A673 (cell line): ENCODE data around the gene AKAP12. TPM values are rescaled to one million over a fixed set of nuclear protein-coding genes. Genes with fewer than 3 reads are reported as not detected.

Experiments
- BruUV-seq: library from RNA; stranded (reverse); fragments of 400-500 nt; replicated peaks from 2 replicates; lab custom pipeline; 2021; lab: Mats Ljungman, UMichigan
- CTCF ChIA-PET: fragments of 300-600 bp; sonication (Branson Sonifier 250); formaldehyde crosslinking; loops from one replicate; lab custom pipeline; 2022; ENCODE audit warnings: antibody characterized with exemption; lab: Charles Lee
- POLR2A ChIA-PET: fragments of 300-600 bp; sonication (Branson Sonifier 250); formaldehyde crosslinking; loops from one replicate; lab custom pipeline; 2022; ENCODE audit warnings: antibody characterized with exemption; ENCODE audit not compliant: low non-redundant PET; lab: Charles Lee
- DNase-seq: peaks from one replicate; pipeline ENCODE4 v3.0.0-alpha.2; 2015; ENCODE audit warnings: low spot score
- H3K27ac ChIP-seq: fragments of 200-600 bp; sonication (generic); 2 replicates; pipeline ENCODE4 v1.5.1; 2016; ENCODE audit warnings: mixed run types, low read depth, mild to moderate bottlenecking, mixed read lengths, antibody characterized with exemption, low read length; ENCODE audit not compliant: poor library complexity, severe bottlenecking
- H3K27me3 ChIP-seq: fragments of 200-600 bp; sonication (generic); replicated peaks from 2 replicates; pipeline ENCODE4 v1.6.1; 2017; ENCODE audit warnings: mixed run types, low read depth, mild to moderate bottlenecking, mixed read lengths, antibody characterized with exemption, low read length; ENCODE audit not compliant: insufficient read depth, poor library complexity
- H3K36me3 ChIP-seq: fragments of 200-600 bp; sonication (generic); 2 replicates; pipeline ENCODE4 v1.6.1; 2016; ENCODE audit warnings: mixed run types, mild to moderate bottlenecking, mixed read lengths, antibody characterized with exemption, low read length; ENCODE audit not compliant: insufficient read depth, poor library complexity, severe bottlenecking
- H3K4me1 ChIP-seq: fragments of 200-600 bp; sonication (generic); 2 replicates; pipeline ENCODE4 v1.6.1; 2017; ENCODE audit warnings: mixed run types, mild to moderate bottlenecking, mixed read lengths, antibody characterized with exemption, low read length; ENCODE audit not compliant: insufficient read depth, poor library complexity, severe bottlenecking
- H3K4me3 ChIP-seq: fragments of 200-600 bp; sonication (generic); 2 replicates; pipeline ENCODE4 v1.5.1; 2016; ENCODE audit warnings: low read depth, mixed run types, mild to moderate bottlenecking, mixed read lengths, low read length; ENCODE audit not compliant: poor library complexity, severe bottlenecking
- H3K9me3 ChIP-seq: fragments of 200-600 bp; sonication (generic); 2 replicates; pipeline ENCODE4 v1.6.1; 2016; ENCODE audit warnings: mixed run types, low read depth, mild to moderate bottlenecking, mixed read lengths, antibody characterized with exemption, low read length; ENCODE audit not compliant: poor library complexity, severe bottlenecking
- CTCF ChIP-seq: fragments of 300-800, 200-600 bp; sonication (generic); conservative IDR thresholded peaks from 2 replicates; pipeline ENCODE4 v1.5.1; 2017; ENCODE audit warnings: low read depth, mild to moderate bottlenecking, antibody characterized with exemption, low read length, moderate library complexity, mixed read lengths
- EZH2 ChIP-seq: fragments of 200-600 bp; sonication (generic); IDR thresholded peaks from 2 replicates; pipeline ENCODE4 v1.6.1; 2017; ENCODE audit warnings: borderline replicate concordance, low read depth, mild to moderate bottlenecking, mixed read lengths, antibody characterized with exemption, low read length; ENCODE audit not compliant: poor library complexity, severe bottlenecking
- intact Hi-C: fragments of 100-400 bp; cut with micrococcal nuclease; formaldehyde crosslinking; loops from one replicate; pipeline ENCODE4 v1.10.0; 2022; ENCODE audit not compliant: unreplicated experiment
- total RNA-seq: library from RNA; stranded (reverse); gene quantifications from 2 replicates; pipeline ENCODE4 v1.2.3, GENCODE V29; 2021

The AKAP12 gene
- total RNA-seq, 1 experiment from 2014 or later: 37.3 TPM

- Histone ChIP-seq H3K9me3 (no peaks in the 10 kb centered on the region), H3K36me3 (no peaks in the 10 kb centered on the region), H3K4me3 (no peak overlapping the region), H3K27me3 (no peaks in the 10 kb centered on the region), H3K4me1 (peaks cover 28% of the 10 kb centered on the region), H3K27ac (no peak overlapping the region)
- BruUV-seq: no TSS peak
- POLR2A ChIA-PET: no interaction called here
- no peak for DNase-seq
- TF ChIP-seq EZH2 (no peak), CTCF (no peak)
- intact Hi-C loops: no loop called here
- CTCF ChIA-PET: no interaction called here
These were observed 18.2 kb downstream of the AKAP12 start for GRCh38 chr6:151257985-151258445.

- TF ChIP-seq CTCF (no peak), EZH2 (no peak)
- POLR2A ChIA-PET: no interaction called here
- CTCF ChIA-PET: no interaction called here
- Histone ChIP-seq H3K27me3 (no peaks in the 10 kb centered on the region), H3K36me3 (no peaks in the 10 kb centered on the region), H3K9me3 (no peaks in the 10 kb centered on the region), H3K4me1 (peaks cover 19% of the 10 kb centered on the region), H3K4me3 (no peak overlapping the region), H3K27ac (no peak overlapping the region)
- no peak for DNase-seq
- BruUV-seq: no TSS peak
- intact Hi-C loops: no loop called here
These were observed 20.4 kb downstream of the AKAP12 start for GRCh38 chr6:151260205-151260604.

- ChIA-PET POLR2A (no interaction called here), CTCF (no interaction called here)
- H3K4me1 ChIP-seq: peaks cover 3% of the 10 kb centered on the region
- no peak overlapping the region for H3K27ac ChIP-seq
- H3K36me3 ChIP-seq: no peaks in the 10 kb centered on the region
- no peak for DNase-seq
- intact Hi-C loops: no loop called here
- BruUV-seq: no TSS peak
- H3K4me3 ChIP-seq: no peak overlapping the region
- no peaks in the 10 kb centered on the region for H3K9me3 ChIP-seq
- no peaks in the 10 kb centered on the region for H3K27me3 ChIP-seq
- TF ChIP-seq EZH2: no peak
- no peak for TF ChIP-seq CTCF
These were observed 23.3 kb downstream of the AKAP12 start for GRCh38 chr6:151263035-151263434.
